Activated CD4-positive, alpha-beta T cell treated with anti-CD3 and anti-CD28 coated beads, Interleukin-2, amount 50 U/mL, for 4 hours (primary cell): ENCODE measurements around the gene SLC35B2.
A peak's percentile ranks its signal among the peaks of the same experiment; 100 is the strongest.

Source experiments
- DNase-seq, 2 experiments: peaks; one replicate each; pipeline ENCODE4 v3.0.0-alpha.2; 2020

SLC35B2 gene

DNA sequence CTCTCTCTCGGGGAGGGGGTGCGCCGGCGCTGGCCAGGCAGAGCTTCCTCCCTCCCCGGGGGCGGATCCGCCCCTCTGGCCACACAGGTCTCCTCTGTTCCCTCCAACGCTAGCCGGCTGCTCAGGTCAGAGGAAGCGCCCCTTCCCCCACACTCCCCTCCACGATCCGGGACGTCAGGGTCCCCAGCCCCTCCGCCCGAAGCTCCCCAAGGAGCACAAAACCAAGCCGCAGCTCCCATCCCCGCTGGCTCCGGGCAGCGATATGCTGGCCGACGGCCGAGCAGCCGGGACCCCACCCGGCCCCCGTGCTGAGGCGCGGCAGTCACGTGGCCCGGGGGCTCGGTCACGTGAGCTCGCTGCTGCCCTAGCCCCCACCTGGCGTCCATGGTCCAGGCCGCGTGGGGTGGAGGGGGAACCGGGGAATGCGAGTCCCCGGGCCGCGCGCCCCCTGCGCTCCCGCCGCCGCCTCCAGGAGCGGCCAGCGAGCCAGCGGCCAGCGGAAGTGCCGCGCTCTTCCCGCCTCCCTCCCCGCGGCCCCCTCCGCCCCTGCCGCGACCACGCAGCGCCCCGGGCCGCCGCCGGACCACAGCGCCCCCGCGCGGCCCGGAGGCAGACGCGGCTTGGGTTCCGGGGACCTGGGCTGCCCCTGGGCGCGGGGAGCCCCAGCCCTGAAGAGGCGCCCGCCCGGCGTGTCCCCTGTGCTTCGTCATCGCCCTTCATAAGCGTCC lies at the start of gene SLC35B2:
Gene SLC35B2, minus strand, starts transcription at position 504 of the 728 bp plus-strand sequence. Its CDS starts 118 bp downstream, at position 386.
- DNase-seq, result peak; percentile 41 to 54

DNA sequence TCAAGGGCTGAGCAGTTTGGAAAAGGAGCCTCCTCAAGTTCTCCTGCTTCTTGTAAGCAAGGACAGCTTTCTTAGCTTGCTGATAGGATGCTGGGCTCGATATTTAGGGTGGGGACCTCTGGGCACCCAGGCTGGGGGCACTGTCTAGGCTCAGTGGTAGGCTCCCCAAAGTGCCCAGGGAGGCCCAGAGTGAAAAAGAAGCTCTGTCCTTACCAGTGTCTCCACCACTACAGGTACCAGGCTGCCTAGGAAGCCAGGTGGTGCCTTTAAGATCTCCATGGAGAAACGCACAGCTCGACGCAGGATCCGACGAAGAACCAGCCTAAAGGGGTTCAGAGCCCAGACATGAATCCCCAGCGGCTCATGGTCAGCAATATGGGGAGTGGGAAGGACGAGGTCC lies 49.4 kb upstream of the SLC35B2 start:
- no peak for DNase-seq

DNA sequence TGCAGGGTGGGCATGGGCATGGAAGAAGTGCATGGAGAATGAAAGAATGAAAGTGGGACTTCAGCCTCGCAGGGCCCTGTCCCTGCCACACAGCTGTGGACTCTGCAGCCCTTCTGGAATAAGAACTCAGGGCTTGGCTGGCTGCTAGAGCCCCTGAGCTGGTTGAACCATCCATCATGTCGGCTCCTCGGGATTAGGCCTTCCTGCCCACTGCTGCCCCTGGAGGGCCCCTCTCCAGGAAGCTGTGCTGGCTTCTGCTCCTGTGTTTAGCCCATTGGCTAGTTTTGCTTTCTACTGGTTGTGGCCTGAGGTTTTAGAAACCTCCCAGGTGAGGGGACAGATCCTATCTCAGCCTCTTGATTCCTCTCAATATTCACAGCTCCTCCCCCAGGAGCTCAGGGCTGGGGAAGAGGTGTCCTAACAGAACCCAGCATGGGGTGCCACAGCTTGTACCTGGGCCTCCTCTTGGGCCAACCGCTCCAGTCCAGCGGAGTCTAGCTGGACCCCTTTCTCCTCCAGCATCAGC lies 47.9 kb upstream of the SLC35B2 start:
- DNase-seq, result no peak

DNA sequence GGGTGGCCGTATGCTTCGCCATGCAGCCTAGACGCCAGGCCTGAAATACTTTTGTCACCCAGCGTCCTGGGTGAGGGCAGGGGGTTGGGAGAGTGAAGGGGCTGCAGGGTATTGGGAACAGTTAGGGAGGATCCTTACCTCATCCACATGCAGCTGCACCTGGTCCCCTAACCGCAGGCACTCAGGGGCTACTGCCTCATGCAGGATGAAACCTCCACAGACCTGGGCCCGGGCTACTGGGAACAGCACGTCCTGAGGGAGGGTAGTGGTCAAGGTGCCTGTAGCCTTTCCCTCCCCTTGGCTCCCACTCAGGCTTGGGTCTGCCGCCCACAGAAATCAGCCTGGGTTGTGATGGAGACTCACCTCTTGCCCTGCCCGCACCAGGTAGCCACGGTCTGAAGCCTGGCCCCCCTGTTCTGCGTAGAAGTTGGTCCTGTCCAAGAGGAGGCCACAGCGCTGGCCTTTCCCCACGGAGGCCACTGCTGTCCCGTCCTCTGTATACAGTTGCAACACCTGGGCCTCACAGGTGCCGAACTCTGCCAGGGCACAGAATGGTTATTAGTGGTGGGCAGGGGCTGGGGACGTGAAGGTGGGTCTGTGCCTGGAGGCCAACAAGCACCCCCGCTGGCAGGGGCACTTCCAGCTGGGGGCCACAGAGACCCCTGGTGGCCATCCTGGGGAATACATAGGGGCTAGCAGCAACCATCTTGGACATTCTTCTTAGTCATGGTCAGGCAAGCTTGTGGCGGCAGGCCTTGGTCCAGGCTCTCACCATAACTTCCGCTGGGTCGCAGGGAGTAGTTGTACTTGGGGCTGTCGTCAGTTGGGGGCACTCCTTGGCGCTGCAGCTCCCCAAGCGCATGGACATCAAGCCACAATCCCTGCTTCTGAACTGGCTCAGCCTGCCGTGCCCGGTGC lies 47.2 kb upstream of the SLC35B2 start:
- peak; percentile 22 to 31 for DNase-seq

GRCh38 chr6:44303842-44304241 lies 46.5 kb upstream of the SLC35B2 start:
- no peak for DNase-seq

DNA sequence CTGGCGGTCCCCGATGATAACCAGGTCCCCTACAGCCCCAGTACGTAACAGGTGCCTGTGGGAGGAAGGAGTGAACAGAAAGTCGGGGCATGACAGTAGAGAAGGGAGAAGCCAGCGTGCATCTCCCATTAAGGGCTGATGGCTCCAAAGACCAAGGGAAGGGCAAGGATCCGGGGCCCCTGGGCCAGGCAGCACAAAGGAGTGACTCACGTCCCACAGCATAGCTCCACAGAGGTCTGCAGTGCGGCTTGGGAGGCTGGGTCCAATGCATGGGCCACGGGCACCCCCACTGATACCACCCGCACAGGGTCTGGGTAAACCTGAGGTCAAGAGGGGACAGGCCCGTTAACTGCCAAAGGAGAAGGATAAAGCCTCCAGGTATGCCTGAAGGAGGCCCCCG lies 45.5 kb upstream of the SLC35B2 start:
- no peak for DNase-seq

DNA sequence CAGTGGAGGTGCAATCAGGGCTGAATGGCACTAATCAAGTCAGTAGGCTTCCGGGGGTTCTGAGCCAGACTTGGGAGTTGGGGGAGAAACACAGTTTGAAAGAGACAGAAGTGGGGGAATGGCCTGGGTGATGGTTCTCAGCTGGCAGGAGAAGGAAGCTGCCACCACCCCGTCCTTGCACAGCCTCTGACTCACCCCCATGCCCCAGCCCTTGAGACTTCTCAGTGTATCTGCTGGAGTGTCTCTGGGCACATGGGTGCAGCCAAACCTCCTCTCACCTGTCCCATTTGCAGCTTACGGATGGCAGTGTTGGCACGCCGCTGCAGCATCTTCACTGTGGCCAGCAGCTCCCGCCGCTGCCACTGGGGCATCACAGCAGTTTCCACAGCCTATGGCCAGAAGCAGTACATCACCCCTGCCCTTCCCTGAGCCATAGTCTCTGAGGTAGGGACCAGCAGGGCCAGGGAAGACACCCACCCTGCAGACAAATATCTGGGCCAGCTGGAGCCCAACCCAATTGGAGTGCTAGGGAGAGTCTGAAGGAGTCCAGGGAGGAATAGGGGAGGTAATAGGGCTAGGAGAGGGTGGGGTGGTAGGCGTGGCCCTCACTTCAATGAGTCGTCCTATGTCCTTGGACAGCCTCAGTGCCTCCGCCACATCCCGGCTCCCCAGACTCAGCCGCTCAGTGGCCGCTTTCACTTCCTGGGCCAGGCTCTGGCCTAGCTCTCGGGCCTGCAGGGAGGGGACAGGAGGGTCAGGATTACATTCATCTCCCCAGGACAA lies 44.6 kb upstream of the SLC35B2 start:
- DNase-seq, result no peak

- no peak for DNase-seq
These were observed 43.8 kb upstream of the SLC35B2 start for GRCh38 chr6:44301106-44301505.

DNA sequence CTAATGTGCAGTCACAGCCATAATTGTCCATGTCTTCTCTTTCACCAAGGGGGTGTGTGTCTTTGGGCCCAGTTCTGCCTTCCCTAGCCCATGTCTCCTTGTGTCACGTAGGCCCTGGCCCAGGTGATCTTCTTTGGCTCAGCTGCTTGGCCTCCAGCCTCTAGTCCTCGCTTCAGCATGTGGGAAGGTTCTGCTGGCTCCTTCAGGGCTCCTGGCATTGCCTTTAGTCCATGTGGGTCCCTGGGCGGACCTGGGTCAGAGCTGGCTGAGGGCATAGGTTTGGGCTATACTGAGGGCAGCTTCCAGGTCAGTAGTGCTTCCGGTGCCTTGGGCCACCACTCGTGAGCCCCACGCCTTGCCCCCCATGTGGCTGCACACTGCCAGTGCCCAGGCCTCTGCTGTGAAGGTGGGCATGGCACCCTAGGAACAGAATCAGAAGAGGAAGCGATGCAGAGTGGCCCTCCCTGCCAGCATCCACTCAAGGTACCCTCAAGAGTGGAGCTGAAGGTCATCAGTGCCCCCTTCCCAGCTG lies 43.0 kb upstream of the SLC35B2 start:
- DNase-seq, result no peak

DNA sequence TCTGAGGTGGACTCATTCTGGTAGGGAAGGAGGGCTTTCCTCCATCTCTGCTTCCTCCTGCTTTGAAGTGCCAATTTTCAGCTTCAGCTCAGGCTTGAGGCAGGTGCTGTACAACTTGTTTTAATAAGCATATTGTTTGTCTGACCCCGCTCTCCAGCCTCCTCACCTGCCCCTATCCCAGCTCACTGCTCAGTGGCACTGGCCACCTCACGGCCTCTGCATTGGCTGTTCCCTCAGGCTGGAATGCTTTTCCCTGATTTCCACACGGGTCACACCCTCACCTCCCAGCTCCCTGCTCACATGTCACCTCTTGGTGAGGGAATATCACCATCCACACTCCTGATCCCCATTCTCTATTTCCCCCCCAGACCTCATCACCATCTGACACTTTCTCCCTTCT lies 41.5 kb upstream of the SLC35B2 start:
- no peak for DNase-seq

DNA sequence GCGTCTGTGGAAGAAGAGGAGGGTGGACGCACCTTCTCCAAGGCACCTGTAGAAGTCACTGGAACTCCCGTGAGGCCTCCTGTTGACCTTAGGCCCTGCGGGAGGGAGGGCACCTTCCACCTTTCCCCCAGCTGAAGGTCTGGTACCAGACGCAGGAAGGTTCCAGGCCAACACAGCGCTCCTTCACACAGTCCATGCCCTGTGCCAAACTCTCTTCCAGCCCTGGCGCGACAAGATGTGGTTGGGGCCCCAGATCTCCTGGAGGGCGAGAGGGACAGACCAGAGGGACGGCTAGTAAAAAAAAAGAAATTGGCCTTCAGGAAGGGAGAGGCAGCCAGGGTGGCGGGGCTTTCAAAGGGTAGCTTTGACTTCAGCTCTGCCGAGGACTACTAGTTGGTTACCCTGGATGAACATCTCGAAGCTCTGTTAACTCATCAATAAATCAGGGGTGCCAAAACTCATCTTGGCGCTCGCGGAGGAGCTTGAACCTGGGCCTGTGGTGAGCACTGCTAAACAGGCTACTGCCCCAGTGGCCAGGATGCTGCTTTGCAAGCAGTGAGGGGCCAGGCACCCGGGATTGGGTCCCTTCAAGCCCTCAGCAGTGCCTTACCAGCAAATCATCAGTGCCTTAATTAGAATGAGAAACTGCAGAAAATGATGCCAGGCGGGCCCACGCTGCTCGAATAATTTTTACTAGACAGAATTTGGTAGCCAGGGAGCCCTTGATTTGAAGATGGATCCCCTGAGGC lies 40.9 kb upstream of the SLC35B2 start:
- no peak for DNase-seq

DNA sequence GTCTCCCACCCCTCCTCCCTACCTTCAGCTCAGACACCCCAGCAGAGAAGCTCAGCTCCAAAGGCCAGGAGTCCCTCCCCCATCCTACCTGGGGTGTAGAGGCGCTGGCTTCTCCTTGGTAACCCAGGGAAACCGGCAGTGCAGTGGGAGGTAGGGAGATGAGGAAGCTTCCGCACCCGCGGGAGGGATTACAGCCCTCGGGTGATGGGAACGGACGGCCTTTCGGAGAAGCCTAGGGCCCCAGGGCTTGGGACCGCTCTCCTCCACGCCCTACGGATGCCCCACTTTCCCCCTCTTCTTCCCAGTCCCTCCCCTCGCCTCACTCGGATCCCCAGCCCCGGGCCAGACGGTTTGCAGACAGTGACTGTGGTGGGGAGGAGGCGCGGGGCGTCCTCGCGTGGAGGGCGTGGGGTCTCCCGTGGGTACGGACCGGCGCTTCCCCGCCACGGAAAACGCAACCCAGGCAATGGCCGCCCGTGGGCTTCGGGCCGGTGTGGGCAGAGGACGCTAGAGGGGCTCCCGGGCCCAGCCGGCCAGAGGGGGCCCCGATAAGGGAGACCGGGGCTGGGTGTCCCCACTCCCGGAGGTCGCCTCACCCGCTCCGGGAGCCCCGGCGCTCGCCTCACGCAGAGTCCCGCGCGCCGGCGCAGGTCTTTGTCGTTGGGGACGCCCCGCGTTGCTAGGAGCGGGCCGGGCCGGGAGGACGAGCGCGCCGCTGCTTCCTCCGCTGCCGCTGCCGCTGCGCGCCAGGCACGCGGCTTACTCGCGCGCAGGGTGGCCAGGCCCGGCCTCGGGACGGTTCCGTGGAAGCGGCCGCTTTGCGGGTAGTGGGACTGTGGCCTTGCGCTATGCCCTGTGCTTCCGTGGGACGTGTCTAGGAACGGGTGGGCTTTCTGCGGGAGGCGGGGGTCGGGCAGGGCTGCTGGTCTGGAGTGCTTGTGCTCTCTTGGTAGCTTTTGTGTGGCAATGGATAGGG lies 40.0 kb upstream of the SLC35B2 start:
- peak; percentile 29 to 31 for DNase-seq

DNA sequence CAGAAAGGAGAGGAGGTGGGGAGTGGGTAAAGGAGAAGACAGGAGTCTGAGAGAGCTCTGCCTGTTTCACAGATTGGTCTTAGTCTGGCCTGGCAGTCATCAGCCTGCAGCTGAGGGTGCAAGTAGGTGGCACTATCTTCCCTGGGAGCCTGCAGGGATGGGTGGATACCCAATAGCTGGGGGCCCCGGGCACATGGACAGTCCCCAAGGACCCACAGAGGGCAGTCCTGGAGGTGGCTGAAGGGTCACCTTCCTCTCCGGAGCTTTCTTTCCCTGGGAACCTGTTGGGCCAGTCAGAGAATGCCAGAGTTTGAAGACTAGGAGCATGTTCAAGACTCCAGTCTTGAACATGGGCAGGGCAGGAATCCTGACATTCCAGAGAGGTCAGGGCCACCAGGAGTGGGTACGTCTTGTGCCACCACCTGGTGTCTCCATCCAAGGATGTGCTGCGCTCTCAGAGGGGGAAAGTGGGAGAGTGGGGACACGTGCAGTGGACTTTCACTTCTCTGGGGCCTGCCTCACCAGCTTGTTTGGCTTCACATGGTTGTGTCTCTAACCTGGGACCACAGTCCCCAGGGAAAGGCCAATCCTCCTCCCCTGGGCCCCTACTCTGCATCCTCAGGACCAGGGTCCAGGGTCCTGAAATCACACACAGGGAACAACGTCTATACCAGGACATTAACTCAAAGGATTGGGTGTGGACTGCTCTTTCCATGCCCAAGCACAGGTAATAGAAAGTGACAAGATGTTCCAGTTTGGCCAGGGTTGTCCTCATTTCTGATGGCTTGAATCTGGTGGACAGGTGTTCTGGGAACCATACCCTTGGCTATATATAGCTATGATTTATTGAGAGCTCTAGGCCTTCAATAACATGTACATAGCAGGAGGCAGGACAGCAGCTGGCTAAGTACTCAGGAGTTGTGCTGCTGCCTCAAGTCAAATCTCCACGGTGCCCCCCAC lies 37.8 kb upstream of the SLC35B2 start:
- DNase-seq, result no peak

GRCh38 chr6:44292661-44293365 lies 35.5 kb upstream of the SLC35B2 start:
- DNase-seq, result no peak

DNA sequence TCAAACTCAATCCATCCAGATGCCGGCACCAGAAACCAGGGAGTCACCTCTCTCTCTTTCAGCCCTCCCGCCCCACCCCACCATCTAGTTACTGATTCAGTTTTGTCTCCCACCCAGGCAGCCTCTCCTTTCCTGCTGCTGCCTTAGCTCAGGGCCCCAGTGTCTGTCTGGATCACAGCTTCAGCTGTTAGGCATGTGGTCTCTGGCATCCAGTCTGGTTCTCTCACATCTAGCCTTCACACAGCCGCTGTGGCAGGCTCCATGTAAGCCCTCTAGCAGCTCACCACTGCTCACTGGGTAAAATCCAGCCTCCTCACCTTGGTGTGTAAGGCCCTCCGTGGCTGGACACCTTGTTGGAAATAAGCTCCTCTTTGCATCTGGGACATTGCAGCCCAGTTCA lies 34.5 kb upstream of the SLC35B2 start:
- no peak for DNase-seq

DNA sequence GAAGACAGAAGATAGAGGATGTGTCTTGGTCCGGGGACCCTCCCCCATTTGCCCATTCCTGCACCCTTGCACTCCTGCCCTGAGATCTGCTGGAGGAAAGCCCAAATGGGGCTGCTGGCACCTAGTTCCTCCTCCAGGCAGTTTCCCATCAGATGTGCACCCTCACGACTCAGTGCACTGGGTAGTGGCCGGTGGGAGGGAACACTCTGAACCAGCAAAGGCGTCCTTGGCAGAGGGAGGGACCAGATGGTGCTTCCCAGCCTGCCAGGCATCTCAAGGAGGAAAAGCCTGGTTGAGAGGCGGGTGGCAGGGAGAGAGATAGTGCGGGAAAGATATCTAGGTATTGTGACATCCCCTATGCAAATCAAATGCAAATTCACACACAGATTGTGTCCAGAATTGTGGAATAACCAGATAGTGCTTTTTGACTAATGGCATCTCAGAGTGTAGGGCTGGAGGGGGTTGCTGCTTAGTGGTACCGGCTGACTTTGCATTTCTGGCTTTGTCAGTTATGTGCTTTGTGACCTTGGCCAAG lies 32.5 kb upstream of the SLC35B2 start:
- no peak for DNase-seq

- DNase-seq, result no peak
These were observed 29.4 kb upstream of the SLC35B2 start for GRCh38 chr6:44286747-44287146.

- no peak for DNase-seq
These were observed 28.9 kb upstream of the SLC35B2 start for GRCh38 chr6:44286285-44286565.
